GM19324 (cell line): ENCODE results near the gene NFS1.

ENCODE experiments used
- ATAC-seq: cut with Tn5 transposase; IDR thresholded peaks from one replicate; pipeline ENCODE4 v1.9.1; 2021; ENCODE audit warnings: mild to moderate bottlenecking, moderate library complexity; ENCODE audit not compliant: unreplicated experiment, low FRiP score

Gene NFS1

DNA sequence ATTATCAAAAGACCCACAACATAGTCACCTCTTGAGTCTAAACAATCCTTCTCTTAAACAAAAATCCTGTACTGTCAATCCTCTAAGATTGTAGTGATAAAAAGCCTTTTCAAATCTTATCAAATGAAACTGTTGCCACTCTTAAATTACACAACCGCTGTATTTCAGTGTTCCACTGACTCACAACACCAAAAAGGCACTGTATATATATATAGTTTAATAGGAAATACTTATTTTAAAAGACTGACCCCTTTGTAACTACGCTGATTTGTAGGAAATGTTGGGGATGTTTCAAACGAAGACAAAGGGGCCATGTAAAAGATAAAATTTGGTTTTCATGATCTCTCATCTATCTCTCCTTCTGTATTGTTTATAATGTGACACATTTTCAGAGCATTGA is 48.5 kb downstream of the NFS1 start:
- ATAC-seq = no peak

DNA sequence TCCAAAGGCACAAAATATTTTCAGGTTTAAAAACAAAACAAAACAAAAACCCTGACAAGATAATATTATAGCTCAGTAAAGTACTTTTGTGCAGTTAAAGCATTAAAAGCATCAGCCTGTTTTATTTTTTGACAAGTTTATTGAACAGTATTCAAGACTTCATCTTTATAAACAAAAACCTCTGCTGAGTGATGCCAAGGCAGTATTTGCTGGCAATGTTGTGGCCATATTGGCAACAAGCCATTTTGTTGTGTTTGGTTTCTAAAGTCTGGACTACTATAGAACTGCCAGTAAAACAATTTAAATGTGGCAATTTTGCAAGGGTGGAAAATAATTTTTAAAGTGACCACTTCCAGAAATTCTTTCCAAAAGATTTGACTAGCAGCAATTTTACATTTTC is 50.3 kb downstream of the NFS1 start:
- ATAC-seq = no peak

DNA sequence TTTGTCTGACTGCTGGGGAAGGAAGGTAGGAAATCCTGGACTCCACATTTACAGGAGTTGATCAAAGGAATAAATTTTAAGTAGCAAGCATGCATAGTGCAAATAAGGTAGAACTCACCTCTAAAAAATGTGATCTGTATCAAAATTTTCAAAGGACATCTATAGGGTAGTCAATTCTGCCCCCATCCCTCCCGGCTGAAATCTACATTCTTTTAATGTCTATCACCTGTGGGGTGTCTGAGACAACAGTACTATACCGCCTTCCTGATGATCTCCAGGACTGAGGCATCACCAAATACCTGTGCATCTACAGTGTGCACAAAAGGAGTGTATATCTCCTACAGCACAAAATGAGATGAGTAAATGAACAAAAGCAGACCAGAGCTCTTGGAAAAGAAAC is 54.3 kb downstream of the NFS1 start:
- ATAC-seq = no peak

DNA sequence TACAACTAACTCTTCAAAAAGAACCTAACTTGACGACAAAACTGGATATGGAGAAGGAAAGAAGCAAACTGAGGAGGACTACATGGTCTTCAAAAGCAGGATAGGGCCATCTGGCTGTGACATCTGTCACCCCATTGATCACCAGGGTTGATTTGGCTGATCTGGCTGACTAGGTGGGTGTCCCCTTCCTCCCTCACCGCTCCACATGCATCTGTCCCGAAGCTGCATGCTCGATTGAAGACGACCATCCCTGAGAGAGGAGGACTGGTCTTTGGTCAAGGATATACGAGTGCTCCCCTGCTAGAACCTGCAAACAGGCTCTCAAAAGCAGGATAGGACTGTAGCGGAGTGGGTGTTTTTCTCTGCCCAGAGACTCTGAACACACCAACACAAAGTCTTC is 56.1 kb downstream of the NFS1 start:
- no peak for ATAC-seq

- ATAC-seq = no peak
Observed at GRCh38 chr20:35641743-35642142, 57.4 kb downstream of the NFS1 start.

DNA sequence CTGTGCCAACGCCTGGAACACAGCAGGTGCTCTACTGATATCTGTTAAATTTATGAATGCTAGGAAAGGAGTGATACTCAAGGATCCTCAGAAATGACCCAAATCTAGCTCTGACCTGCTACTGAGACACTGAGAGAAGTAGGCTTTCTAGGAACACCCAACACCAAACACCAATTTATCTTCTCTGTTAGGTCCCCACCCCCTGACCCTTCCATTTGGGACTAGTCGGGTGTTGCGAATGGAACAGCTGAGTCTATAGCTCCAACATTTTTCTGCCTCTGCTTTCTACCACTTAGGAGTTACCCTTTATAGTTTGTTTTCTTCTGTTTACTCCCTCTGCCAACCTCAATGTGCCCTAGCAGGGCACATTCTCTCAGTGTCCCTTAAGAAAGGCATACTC is 58.4 kb downstream of the NFS1 start:
- ATAC-seq = no peak

- no peak for ATAC-seq
Observed at GRCh38 chr20:35638751-35639150, 60.4 kb downstream of the NFS1 start.

GRCh38 chr20:35637276-35637675 is 61.9 kb downstream of the NFS1 start:
- no peak for ATAC-seq

DNA sequence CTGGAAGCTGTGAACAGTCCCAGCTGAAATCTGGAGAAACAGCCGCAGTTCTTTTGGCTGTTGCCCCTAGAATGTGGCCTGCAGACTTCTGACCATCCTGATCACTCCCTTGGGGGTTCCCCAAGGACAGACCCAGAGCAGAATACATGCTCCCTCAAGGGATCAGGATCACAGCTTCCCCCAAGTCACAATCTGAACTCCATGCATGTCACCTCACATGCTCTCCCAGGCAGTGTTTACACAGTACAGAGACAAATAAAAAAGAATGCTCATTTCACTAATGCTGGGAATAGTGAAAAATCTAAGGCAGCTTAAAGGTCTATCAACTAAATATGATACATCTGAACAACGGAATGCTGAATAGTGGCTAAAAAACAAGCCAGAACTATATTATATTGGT is 63.1 kb downstream of the NFS1 start:
- ATAC-seq = no peak

DNA sequence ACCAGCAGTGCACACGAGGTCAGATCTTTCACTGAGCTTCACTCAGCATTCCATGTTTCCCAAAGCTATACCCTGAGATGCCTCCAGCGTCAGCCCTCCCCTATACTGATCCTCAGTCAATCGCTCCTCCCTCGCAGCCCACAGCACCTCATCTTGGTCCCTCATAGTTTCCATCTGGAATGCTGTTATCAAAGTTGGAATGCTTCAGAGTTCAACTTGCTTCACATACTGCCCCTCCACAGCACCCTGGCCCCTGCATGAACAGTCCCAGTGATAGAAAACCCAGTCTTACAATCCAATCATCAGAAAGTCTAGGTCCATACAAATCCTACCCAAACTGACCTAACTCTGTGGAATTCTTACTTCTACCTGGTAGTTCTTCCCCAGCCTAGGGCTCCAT is 63.5 kb downstream of the NFS1 start:
- no peak for ATAC-seq

- no peak for ATAC-seq
Observed at GRCh38 chr20:35632539-35633115, 66.5 kb downstream of the NFS1 start.

GRCh38 chr20:35630636-35631035 is 68.5 kb downstream of the NFS1 start:
- no peak for ATAC-seq

- no peak for ATAC-seq
Observed at GRCh38 chr20:35629427-35630145, 69.6 kb downstream of the NFS1 start.

GRCh38 chr20:35627121-35627520 is 72.0 kb downstream of the NFS1 start:
- no peak for ATAC-seq

GRCh38 chr20:35626386-35627001 is 72.7 kb downstream of the NFS1 start:
- ATAC-seq = no peak

DNA sequence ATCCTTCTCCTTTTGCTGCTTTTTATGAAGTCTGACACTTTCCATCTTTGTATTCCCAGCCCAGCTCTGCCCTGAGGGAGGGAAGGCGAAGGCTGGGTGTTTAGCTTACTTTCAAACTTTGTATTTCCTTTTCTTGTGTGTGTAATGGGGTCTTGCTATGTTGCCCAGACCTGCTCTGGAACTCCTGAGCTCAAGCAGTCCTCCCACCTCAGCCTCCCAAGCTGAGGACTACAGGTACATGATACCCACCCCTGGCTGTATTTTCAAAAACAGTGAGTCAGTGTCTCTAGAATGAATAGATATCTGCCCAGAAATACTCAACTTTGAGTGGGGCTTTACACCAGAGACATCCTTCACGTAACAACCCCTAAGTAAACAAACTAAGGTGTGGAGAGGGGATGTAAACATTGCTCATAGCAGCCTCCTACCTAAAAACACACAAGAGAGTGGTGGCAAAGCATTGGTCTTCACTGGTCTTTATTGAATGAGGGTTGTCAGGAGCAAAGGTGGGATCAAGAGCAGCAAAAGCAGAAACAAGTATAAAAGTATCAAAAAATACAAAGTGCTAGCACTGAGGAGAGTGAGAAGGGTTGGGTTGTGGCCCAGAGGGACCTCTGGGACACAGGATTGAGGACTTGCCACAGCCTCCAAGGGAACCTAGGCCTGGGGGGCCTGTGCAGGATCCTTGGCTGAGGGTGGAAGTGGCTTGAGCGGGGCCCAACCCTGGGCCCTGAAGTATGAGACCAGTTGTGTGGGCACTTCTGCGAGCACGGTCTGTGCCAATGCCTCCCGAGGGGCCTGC is 73.4 kb downstream of the NFS1 start:
- ATAC-seq = no peak

- no peak for ATAC-seq
Observed at GRCh38 chr20:35621560-35621946, 77.6 kb downstream of the NFS1 start.

DNA sequence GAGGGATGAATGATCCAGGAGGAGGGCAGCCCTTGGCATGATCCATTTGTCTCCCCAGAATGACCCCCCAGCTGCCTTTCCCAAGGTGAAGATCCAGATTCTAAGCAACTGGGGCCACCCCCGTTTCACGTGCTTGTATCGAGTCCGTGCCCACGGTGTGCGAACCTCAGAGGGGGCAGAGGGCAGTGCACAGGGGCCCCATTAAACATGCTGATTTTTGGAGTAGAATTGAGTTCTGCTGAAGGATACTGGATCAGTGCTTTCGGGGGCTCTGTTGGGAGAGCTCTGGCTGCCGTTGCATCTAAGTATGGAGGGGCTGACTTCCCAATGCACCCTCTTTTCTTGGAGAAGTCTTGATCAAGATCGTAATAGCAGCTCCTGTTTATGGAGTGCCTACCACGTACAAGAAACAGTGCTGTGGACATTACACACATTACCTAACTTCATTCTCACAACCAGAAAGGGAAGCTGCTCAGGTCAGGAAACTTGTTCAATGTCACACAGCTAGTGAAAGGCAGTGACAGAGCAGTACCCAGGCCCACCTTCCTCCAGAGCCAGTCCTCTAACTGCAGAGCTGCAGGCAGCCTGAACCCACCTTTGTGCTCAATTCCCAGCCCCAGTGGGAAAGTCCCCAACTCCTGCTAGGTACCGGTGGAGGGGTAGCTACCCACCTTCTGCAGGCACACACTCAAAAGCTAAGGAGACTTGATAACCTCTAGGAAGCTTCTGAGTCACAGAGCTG is 78.2 kb downstream of the NFS1 start:
- ATAC-seq = no peak

GRCh38 chr20:35619196-35620095 is 79.7 kb downstream of the NFS1 start:
- no peak for ATAC-seq
